D721Med (cell line): ENCODE measurements around the gene ST3GAL5.
A peak's percentile ranks its signal among the peaks of the same experiment; 100 is the strongest.

Experiments
- DNase-seq: peaks from one replicate; pipeline ENCODE4 v3.0.0; 2011; ENCODE audit warnings: low spot score; ENCODE audit not compliant: insufficient read length
- FAIRE-seq: peaks from 2 replicates; lab custom pipeline; 2011; peaks lifted over from hg19 to GRCh38; lab: Jason Lieb, UNC
- TF ChIP-seq, protein P1 (sequence below): IDR thresholded peaks from 2 replicates; pipeline ENCODE4 v1.5.1; 2012; ENCODE audit warnings: mild to moderate bottlenecking, control low read depth; ENCODE audit not compliant: insufficient read depth; ENCODE audit errors: missing control alignments

The ST3GAL5 gene

DNA sequence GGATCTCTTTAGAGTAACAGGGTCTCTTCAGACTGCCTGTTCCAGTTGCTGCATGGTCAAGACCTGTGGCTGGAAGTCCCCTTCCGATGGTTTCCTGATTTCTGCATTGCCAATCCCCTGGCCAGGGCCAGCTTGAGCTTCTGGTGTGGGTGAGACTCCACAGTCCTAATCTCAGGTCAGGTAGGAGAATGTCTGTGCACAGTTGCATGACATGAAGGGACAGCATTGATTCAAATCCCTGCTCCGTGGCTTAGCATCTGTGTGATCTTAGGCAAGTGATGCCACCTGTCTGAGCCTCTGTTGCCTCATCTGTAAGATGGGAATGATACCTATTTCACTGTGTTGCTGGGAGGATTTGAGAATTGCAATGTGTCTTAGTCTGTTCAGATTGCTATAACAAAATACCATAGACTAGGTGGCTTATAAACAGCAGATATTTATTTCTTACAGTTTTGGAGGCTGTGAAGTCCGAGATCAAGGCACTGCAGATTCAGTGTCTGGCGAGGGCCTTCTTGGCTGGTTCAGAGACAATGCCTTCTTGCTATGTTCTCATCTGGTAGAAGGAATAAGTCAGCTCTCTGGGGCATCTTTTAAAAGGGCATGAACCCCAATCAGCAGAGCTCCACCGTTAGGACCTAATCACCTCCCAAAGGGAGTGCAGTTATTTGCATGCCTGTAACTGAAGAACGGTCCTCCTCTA lies 68.8 kb downstream of the ST3GAL5 start:
- FAIRE-seq (no peak), DNase-seq (no peak)
- TF ChIP-seq, protein P1, sequence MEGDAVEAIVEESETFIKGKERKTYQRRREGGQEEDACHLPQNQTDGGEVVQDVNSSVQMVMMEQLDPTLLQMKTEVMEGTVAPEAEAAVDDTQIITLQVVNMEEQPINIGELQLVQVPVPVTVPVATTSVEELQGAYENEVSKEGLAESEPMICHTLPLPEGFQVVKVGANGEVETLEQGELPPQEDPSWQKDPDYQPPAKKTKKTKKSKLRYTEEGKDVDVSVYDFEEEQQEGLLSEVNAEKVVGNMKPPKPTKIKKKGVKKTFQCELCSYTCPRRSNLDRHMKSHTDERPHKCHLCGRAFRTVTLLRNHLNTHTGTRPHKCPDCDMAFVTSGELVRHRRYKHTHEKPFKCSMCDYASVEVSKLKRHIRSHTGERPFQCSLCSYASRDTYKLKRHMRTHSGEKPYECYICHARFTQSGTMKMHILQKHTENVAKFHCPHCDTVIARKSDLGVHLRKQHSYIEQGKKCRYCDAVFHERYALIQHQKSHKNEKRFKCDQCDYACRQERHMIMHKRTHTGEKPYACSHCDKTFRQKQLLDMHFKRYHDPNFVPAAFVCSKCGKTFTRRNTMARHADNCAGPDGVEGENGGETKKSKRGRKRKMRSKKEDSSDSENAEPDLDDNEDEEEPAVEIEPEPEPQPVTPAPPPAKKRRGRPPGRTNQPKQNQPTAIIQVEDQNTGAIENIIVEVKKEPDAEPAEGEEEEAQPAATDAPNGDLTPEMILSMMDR: no peak

DNA sequence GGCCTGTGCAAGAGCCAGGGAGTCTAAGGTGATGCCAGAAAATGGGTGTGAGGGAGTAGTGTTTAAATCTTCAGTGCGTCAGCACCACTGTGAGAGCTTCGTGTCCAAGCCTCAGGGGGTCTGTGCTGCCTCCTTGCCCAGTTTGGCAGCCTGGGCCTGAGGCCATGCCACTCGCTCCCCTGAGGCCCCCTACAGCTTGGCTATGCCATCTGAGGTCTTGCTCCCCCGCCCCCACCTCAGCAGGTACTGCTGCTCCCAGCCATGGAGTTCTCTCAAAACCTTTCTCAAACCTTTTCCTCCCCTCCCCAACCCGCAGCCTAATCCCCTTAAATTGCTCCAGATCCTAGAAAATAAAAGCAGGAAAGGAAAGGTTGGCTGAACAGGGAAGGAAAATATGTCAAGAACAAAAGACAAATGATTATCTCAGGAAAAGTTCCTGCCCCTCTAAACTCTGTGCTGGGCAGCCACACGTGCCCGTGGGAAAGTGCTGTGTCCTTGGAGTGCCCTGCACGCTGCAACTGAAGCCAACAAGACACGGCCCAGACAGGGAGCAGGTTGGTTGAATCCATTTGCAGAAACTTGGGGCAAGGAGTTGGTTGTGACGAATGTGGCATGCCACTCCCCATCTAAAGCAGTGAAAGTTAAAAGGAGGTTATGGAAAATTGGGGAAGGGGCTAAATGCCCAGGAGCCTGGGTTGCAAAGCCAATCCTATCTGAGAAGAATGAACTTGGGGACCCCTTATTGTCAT lies 73.8 kb downstream of the ST3GAL5 start:
- no peak for FAIRE-seq
- TF ChIP-seq, protein P1: no peak
- DNase-seq: no peak

DNA sequence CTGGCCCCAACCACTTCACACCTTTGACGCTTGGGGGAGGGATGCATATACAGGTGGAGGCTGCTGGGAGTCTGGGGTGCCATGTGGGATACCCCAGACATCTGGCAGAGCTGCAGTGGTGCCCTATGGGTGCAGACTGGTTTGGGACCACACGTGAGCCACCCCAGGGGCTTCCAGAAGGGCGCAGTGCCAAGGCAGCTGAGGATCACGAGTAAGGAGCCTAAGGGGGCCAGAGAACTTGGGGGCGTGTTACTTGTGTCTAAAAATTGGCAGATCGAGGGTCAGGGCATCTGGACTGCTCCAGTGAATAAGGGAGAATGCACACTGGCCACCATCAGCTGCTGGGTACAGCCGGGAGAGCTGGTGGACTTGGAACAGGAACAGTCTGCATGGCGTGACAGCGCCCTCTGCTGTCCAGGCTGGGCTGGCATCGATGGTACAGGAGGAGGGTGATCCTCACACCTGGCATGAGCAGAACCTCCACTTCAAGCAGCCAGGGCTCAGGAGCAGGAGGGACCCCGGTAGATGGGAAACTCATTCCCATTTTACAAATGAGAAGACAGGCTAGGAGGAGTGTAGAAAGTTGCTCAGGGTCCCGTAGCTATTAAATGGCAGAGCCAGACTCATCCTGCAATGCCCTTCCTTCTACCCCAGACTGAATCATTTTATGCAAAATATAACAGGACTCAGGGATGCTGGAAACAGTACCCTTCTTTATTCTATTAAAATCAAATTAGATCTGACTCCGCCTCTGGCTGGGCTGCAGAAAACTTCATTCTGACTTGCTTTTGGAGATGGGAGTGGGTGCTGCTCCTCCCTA lies 74.6 kb downstream of the ST3GAL5 start:
- TF ChIP-seq, protein P1: peak; percentile 96
- no peak for FAIRE-seq

GRCh38 chr2:85813211-85813981 lies 75.4 kb downstream of the ST3GAL5 start:
- FAIRE-seq: no peak
- TF ChIP-seq, protein P1: no peak
- no peak for DNase-seq

More for the DNA sequence above, 74.6 kb downstream of the ST3GAL5 start:
- peak; percentile 86 for DNase-seq

GRCh38 chr2:85812094-85812735 lies 76.6 kb downstream of the ST3GAL5 start:
- DNase-seq: no peak
- no peak for FAIRE-seq
- TF ChIP-seq, protein P1: no peak
